Stimulated activated CD8-positive, alpha-beta memory T cell treated with anti-CD3 and anti-CD28 coated beads, Interleukin-2, amount 100 ng/mL, for 1 hour (primary cell): ENCODE results near the gene PRKCG.

Experiments used
- DNase-seq, 2 donors: peaks; one replicate each; pipeline ENCODE4 v3.0.0-alpha.2; 2020; ENCODE audit warnings: low read depth in 2 of 2

Gene PRKCG

GRCh38 chr19:53898636-53899341 lies 16.8 kb downstream of the PRKCG start:
- DNase-seq: no peak

GRCh38 chr19:53900191-53900860 lies 18.3 kb downstream of the PRKCG start:
- no peak for DNase-seq

GRCh38 chr19:53903055-53903680 lies 21.2 kb downstream of the PRKCG start:
- DNase-seq: peak in 1 of 2 donors; percentile 20

GRCh38 chr19:53904909-53905308 lies 22.9 kb downstream of the PRKCG start:
- no peak for DNase-seq

GRCh38 chr19:53905787-53906186 lies 23.8 kb downstream of the PRKCG start:
- no peak for DNase-seq

- peak; percentile 34 to 52 for DNase-seq
Measured at GRCh38 chr19:53906211-53907192, 24.5 kb downstream of the PRKCG start.

GRCh38 chr19:53907193-53907581 lies 25.2 kb downstream of the PRKCG start:
- no peak for DNase-seq

GRCh38 chr19:53907690-53908089 lies 25.7 kb downstream of the PRKCG start:
- no peak for DNase-seq

GRCh38 chr19:53908106-53908934 lies 26.3 kb downstream of the PRKCG start:
- DNase-seq: no peak

- DNase-seq: no peak
Measured at GRCh38 chr19:53908935-53909415, 27.0 kb downstream of the PRKCG start, which contains the start of gene CACNG7. TSS of gene CACNG7 (plus strand) at chr19:53909278. CDS start at chr19:53912832, 3,554 bp downstream.

GRCh38 chr19:53909471-53910169 lies 27.6 kb downstream of the PRKCG start:
- no peak for DNase-seq

- DNase-seq: no peak
Measured at GRCh38 chr19:53910170-53910518, 28.1 kb downstream of the PRKCG start.

- DNase-seq: no peak
Measured at GRCh38 chr19:53912653-53913052, 30.7 kb downstream of the PRKCG start.

- no peak for DNase-seq
Measured at GRCh38 chr19:53915000-53915399, 33.0 kb downstream of the PRKCG start.

GRCh38 chr19:53916004-53916403 lies 34.0 kb downstream of the PRKCG start:
- DNase-seq: no peak

GRCh38 chr19:53917356-53917755 lies 35.4 kb downstream of the PRKCG start:
- no peak for DNase-seq

GRCh38 chr19:53927739-53928138 lies 45.7 kb downstream of the PRKCG start:
- DNase-seq: no peak

GRCh38 chr19:53936029-53936428 lies 54.0 kb downstream of the PRKCG start:
- no peak for DNase-seq

GRCh38 chr19:53942001-53942786 lies 60.2 kb downstream of the PRKCG start:
- DNase-seq: no peak
